ENCODE data around the gene ADARB1.

Gene ADARB1

DNA sequence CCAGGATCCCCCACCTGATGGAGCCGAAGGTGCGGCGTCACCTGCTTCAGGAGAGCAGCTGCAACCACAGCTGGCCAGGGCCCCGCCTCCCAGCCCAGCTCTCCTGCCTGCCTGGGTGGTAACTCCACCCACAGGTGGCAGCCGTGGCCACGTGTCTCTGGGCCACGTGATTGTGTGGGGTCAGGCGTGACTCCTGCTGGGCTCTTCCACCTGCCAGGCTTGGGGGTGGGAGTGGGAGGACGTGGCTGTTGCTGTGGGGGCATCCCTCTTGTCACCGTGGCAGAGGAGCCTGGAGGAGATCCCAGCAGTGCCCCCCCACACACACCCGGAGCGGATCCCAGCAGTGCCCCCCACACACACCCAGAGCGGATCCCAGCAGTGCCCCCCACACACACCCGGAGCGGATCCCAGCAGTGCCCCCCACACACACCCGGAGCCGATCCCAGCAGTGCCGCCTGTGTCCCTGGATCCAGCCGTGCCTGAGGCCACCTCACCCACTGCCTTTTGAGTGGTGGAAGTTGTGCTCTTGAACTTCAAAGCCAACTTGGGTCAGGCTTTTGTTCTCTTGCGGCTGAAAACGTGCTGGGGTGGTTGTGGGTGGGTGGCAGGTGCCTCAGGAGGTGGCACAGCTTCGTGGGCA, 181.1 kb downstream of the ADARB1 start:
- TF ChIP-seq ZFX (IDR thresholded peaks at IDR 0.05), result no peak
- TF ChIP-seq, protein P1, sequence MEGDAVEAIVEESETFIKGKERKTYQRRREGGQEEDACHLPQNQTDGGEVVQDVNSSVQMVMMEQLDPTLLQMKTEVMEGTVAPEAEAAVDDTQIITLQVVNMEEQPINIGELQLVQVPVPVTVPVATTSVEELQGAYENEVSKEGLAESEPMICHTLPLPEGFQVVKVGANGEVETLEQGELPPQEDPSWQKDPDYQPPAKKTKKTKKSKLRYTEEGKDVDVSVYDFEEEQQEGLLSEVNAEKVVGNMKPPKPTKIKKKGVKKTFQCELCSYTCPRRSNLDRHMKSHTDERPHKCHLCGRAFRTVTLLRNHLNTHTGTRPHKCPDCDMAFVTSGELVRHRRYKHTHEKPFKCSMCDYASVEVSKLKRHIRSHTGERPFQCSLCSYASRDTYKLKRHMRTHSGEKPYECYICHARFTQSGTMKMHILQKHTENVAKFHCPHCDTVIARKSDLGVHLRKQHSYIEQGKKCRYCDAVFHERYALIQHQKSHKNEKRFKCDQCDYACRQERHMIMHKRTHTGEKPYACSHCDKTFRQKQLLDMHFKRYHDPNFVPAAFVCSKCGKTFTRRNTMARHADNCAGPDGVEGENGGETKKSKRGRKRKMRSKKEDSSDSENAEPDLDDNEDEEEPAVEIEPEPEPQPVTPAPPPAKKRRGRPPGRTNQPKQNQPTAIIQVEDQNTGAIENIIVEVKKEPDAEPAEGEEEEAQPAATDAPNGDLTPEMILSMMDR (conservative IDR thresholded peaks at IDR 0.05), result no peak
- no peak overlapping the region for H3K27ac ChIP-seq

DNA sequence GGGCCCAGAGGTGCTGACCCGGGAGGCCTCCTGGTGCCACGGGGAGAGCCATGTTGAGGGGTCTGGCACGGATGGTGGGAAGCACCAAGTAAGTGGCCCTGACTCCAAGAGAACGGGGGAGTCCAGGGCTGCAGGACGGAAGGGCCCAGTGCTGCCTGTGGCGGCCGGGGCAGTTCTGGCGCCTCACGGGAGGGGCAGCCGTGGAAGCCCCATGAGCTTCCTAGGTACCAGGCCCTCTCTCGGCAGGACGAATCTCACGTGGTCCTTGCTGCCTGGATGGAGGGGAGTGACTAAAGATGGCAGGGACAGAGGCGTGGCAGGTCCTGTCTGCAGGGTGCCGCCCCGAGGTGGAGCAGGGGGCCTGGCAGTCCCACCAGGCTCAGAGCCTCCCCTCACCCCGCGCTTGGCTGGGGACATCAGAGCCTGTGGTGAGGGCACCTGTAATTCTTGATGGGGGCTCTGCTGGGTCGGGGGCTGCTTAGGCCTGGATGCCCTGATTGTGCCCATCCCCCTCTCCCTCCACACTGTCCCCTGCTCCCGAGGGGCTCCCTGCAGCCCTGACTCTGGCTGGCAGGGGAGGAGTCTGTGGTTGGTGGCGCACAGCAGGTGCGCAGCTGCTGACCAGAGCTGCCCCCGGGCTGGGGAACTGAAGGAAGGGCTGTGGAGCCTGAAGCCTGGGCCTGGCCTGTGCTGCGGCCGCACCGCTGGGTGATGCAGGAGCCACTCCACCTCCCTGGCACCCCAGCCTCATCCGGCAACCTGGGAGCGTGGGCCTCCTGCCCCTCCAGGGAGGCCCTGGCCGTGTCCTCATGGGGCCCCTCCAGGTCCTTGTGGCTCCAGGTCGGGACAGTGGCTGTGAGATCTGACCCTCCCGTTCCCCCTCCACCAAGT, 181.9 kb downstream of the ADARB1 start:
- no peak overlapping the region for H3K27ac ChIP-seq
- no peak for TF ChIP-seq ZFX (IDR thresholded peaks at IDR 0.05)
- TF ChIP-seq, protein P1 (conservative IDR thresholded peaks at IDR 0.05), result no peak

DNA sequence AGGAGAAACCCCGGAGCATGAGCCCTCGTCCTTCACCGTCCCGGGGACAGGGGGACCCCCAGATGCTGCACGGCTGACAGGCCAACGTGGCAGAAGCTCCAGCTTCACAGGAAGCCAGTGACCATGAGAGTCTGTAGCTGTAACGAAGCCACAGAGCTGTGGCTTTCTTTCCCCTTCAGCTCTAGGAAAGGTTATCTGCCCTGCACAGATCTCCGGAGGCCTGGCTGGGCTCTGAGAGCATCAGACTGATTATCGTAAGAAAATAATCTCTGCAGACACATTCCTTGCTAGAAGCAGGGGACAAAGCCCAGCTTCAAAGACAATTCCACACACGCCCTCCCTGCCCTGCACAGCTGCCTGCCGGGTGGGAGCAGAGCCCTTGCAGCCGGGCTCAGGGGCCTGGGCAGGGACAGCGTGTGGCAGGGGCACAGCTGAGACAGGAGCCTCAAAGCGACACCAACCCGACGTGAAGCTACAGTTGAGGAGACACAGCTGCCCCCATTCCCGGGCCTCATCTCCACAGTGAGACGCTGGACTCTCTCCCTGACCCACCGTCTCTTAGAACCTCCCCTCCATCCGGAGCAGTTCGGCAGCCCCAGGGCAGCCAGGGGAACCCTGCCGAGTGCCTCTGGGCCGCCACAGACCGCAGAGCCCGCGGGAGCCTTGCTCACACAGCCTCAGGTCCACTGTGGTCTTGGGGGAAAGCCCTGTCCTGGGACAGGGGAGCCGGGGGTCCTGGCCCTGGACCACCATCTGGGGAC, 182.7 kb downstream of the ADARB1 start:
- no peak for TF ChIP-seq ZFX (IDR thresholded peaks at IDR 0.05)
- TF ChIP-seq, protein P1 (conservative IDR thresholded peaks at IDR 0.05), result no peak
- H3K27ac ChIP-seq, result no peak overlapping the region

DNA sequence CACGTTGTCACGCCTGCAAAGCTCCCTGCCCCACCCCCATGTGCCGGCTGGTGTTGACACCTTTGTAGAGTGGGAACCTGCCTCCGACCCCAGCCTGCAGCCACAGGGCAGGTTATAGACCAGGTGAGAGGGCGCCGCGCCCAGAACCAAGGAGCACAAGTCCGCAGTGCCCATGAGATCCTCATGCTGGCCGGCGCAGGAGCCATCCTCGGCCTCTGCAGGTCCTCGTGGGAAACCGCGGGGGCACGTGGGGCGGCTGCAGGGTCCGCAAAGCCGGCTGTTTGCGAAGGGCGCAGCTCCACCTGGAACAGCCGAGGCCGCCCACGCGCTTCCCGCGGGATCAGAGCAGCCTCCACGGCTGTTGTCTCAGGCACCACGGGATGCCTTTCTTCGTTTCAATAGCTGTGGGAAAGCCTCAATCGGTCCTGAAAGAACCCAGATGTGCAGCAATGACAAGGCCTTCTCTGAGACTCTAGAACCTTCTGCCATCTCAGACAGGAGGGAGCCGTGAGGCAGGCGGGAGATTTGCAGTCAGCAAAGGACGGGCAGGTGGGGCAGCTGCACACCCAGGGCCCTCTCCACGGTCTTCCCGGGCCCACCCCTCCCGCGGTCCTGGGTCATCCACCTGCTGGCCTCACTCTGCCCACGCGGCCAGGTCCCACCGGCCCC, 183.4 kb downstream of the ADARB1 start:
- TF ChIP-seq, protein P1 (conservative IDR thresholded peaks at IDR 0.05), result no peak
- no peak for TF ChIP-seq ZFX (IDR thresholded peaks at IDR 0.05)
- H3K27ac ChIP-seq, result no peak overlapping the region

DNA sequence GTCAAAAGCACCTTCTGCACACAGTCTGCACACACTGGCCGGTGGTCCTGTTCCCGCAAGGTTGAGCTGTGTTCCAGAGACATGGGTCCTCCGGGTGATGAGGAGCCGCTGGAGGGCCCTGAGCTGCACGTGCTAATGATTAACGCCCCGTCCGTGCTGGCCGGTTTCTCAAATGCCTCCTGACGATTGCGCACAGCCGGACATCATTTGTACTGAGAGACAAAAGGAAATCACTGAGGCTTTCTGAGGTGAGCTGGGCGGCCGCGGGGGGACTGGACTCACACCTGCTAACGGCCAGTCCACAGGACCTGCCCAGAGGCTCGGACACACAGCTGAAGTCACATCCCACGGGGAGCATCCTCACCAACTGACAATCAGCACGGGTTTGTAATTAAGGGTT, 184.1 kb downstream of the ADARB1 start:
- TF ChIP-seq, protein P1 (conservative IDR thresholded peaks at IDR 0.05), result no peak
- no peak for TF ChIP-seq ZFX (IDR thresholded peaks at IDR 0.05)
- H3K27ac ChIP-seq, result no peak overlapping the region

DNA sequence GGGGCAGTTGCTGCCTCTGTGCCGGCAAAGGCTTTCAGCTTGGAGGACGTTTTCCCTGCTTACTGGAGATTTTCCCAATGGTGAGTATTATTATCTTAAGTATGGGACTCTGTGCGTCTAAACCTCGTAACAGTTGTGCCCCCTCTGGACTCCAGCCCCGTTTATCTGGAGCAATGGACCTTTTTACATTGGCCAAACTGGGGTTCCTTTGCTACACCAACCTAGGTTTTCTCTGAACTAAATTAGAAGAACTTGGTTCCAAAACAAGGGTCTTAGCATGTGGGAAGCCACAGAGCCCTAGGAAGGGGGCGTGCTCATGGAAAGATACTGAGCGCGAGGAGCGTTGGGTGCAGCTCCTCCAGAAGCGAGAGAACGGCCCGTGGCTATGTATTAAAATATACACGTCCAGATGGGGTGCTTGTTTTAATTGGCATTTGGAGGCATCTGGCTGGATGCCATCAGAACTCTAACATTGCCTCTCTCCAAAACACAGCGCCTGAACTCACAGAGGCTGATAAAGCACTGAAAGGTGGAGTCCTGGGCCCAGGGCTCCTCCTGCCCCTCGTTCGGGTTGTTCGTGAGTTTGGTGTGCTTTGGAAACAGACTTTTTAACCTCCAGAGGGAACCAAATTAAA, 184.9 kb downstream of the ADARB1 start:
- TF ChIP-seq ZFX (IDR thresholded peaks at IDR 0.05), result no peak
- TF ChIP-seq, protein P1 (conservative IDR thresholded peaks at IDR 0.05), result no peak

More for the DNA sequence above, 184.9 kb downstream of the ADARB1 start:
- H3K27ac ChIP-seq, result no peak overlapping the region

All from C4-2B (cell line).